HepG2 (cell line): Measurements from ENCODE around the gene BRD3. TPM values are rescaled to one million over a fixed set of nuclear protein-coding genes. Genes with fewer than 3 reads are reported as not detected.

Experiments used
- CENPBD1 ChIP-seq: sonication (generic); formaldehyde crosslinking; IDR thresholded peaks from 2 replicates; pipeline ENCODE4 v1.8.0; 2022; ENCODE audit warnings: missing genetic modification reagents, low read depth, mild to moderate bottlenecking, borderline replicate concordance
- GABPB1 ChIP-seq: IDR thresholded peaks from 2 replicates; pipeline ENCODE4 v1.6.1; 2016; ENCODE audit warnings: mild to moderate bottlenecking, missing genetic modification reagents, moderate library complexity, missing compliant biosample characterization
- KDM4B ChIP-seq: sonication (generic); formaldehyde crosslinking; IDR thresholded peaks from 2 replicates; pipeline ENCODE4 v1.4.0; 2020; ENCODE audit warnings: missing genetic modification reagents
- KLF11 ChIP-seq: IDR thresholded peaks from 2 replicates; pipeline ENCODE4 v1.6.1; 2016; ENCODE audit warnings: missing compliant biosample characterization
- MXD4 ChIP-seq: IDR thresholded peaks from 2 replicates; pipeline ENCODE4 v1.6.1; 2016; ENCODE audit warnings: mild to moderate bottlenecking, missing biosample characterization, missing genetic modification reagents
- PHF20 ChIP-seq: sonication (generic); formaldehyde crosslinking; IDR thresholded peaks from 2 replicates; pipeline ENCODE4 v1.5.0; 2020; ENCODE audit warnings: mild to moderate bottlenecking, missing genetic modification reagents
- THAP11 ChIP-seq: IDR thresholded peaks from 2 replicates; pipeline ENCODE4 v1.6.1; 2016; ENCODE audit warnings: missing biosample characterization, missing genetic modification reagents
- ZBTB14 ChIP-seq: sonication (generic); formaldehyde crosslinking; IDR thresholded peaks from 2 replicates; pipeline ENCODE4 v1.4.0; 2020; ENCODE audit warnings: missing genetic modification reagents
- ZBTB2 ChIP-seq: sonication (generic); formaldehyde crosslinking; IDR thresholded peaks from 2 replicates; pipeline ENCODE4 v1.8.0; 2022; ENCODE audit warnings: low read depth, missing genetic modification reagents
- ZNF12 ChIP-seq: sonication (generic); formaldehyde crosslinking; IDR thresholded peaks from 2 replicates; pipeline ENCODE4 v1.5.0; 2020; ENCODE audit warnings: missing genetic modification reagents
- ZNF124 ChIP-seq: sonication (generic); formaldehyde crosslinking; IDR thresholded peaks from 2 replicates; pipeline ENCODE4 v1.4.0; 2020; ENCODE audit warnings: missing genetic modification reagents
- ZNF282 ChIP-seq: fragments of 450-650 bp; IDR thresholded peaks from 2 replicates; pipeline ENCODE4 v1.6.1; 2018; ENCODE audit not compliant: partially characterized antibody
- ZNF30 ChIP-seq: sonication (generic); formaldehyde crosslinking; IDR thresholded peaks from 2 replicates; pipeline ENCODE4 v1.5.0; 2020; ENCODE audit warnings: mild to moderate bottlenecking, missing genetic modification reagents
- ZNF350 ChIP-seq: sonication (generic); formaldehyde crosslinking; IDR thresholded peaks from 2 replicates; pipeline ENCODE4 v1.4.0; 2020; ENCODE audit warnings: mild to moderate bottlenecking, low read depth, missing genetic modification reagents, borderline replicate concordance
- ZNF574 ChIP-seq: sonication (generic); formaldehyde crosslinking; IDR thresholded peaks from 2 replicates; pipeline ENCODE4 v1.4.0; 2020; ENCODE audit warnings: missing genetic modification reagents
- ZNF605 ChIP-seq: sonication (generic); formaldehyde crosslinking; IDR thresholded peaks from 2 replicates; pipeline ENCODE4 v1.8.0; 2022; ENCODE audit warnings: mild to moderate bottlenecking, missing genetic modification reagents
- ZNF710 ChIP-seq: sonication (generic); formaldehyde crosslinking; IDR thresholded peaks from 2 replicates; pipeline ENCODE4 v1.5.0; 2020; ENCODE audit warnings: mild to moderate bottlenecking, missing genetic modification reagents, borderline replicate concordance
- polyA plus RNA-seq, 8 experiments: library from polyadenylated mRNA; depleted of rRNA in 3 of 8; stranded (reverse) in 7 of 8; unstranded in 1 of 8; fragments of >200 nt; fragmentation: Illumina TruSeq in 4 of 8; extraction: Trizol in 4 of 8; gene quantifications; 2 replicates each; pipeline versions ENCODE4 v1.2.1 to v1.2.3, GENCODE V29; 2011 to 2016; ENCODE audit warnings: low read depth in 4 of 8, missing spikeins in 1 of 8, mixed read lengths in 1 of 8; ENCODE audit not compliant: insufficient read depth in 1 of 8
- total RNA-seq, 5 experiments: library from RNA; depleted of rRNA; stranded (reverse); fragments of >200 nt; fragmentation: Illumina TruSeq; extraction: Trizol; gene quantifications; 2 replicates each; pipeline ENCODE4 v1.2.3, GENCODE V29; 2016; ENCODE audit warnings: low read depth in 1 of 5
- TF ChIP-seq, protein P1 (sequence below): sonication (generic); formaldehyde crosslinking; IDR thresholded peaks from 2 replicates; pipeline ENCODE4 v1.8.0; 2022; ENCODE audit warnings: missing genetic modification reagents, mild to moderate bottlenecking, moderate library complexity, borderline replicate concordance

Gene BRD3
- total and polyA plus RNA-seq, 2 of the 13 experiments (the other 11 are each of a cell fraction or from before 2014, with no cell fraction given), result 5.9 to 12.9 TPM

DNA sequence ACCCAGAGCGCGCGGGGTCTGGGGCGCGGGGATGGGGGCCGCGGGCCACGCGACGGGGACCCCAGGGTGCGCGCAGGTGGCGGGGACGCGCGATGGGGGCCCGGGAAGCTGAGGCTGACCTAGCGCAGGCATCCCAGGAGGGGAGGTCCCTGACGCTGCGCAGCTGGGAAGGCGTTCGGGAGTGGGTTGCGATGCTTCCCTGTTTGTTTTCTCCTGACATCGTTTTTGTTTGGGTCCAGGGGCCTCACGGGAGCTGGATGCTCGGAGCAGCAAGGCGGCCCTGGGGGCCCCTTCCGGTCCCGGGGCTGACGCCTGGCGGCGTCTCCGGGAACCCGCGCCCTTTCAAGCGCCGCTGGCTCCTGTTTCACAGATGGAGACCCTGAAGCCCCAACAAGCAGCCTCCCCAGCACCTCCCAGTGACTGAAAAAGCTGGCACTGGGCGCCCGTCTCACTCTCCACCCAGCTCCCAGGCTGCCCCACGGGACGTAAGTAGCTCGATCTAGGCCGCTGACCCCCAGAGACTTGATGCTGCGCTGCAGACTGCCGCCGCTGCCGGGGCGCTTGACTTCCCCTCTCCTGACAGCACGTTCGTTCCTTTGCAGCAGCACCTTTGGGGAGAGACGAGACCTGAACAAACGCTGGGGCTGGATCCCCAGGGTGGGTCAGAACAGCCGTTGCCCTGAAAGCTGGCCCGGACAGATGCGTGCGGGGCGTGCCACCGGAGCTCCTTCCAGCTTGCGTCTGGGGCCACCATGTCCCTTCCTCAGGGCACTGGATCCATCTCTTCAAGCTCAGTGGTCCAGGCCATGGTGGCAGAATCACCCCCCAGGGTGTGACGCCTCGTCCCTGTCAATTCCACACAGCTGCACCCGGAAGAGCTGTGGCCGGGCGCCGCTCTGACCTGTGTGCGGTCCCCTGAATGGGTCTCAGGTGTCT is 42.0 kb downstream of the BRD3 start (continued):
- TF ChIP-seq ZNF574 (CRISPR knock-in tag) (no peak), ZBTB2 (no peak; the same call in 1 of the 2 replicates), ZNF282 (no peak), ZNF605 (CRISPR knock-in tag) (no peak), MXD4 (0 out of 2 replicates have a peak, but pooled peaks have one; percentile 41), CENPBD1 (CRISPR knock-in tag) (no peak), GABPB1 (CRISPR knock-in tag) (peak; percentile 84), KLF11 (CRISPR knock-in tag) (no peak), ZNF350 (CRISPR knock-in tag) (no peak), ZNF30 (CRISPR knock-in tag) (no peak), PHF20 (no peak), ZNF124 (CRISPR knock-in tag) (no peak), THAP11 (CRISPR knock-in tag) (no peak; the same call in 1 of the 2 replicates), ZBTB14 (peak; percentile 87), KDM4B (CRISPR knock-in tag) (no peak; the same call in 1 of the 2 replicates), ZNF710 (no peak), ZNF12 (CRISPR knock-in tag) (no peak)
- TF ChIP-seq, protein P1, sequence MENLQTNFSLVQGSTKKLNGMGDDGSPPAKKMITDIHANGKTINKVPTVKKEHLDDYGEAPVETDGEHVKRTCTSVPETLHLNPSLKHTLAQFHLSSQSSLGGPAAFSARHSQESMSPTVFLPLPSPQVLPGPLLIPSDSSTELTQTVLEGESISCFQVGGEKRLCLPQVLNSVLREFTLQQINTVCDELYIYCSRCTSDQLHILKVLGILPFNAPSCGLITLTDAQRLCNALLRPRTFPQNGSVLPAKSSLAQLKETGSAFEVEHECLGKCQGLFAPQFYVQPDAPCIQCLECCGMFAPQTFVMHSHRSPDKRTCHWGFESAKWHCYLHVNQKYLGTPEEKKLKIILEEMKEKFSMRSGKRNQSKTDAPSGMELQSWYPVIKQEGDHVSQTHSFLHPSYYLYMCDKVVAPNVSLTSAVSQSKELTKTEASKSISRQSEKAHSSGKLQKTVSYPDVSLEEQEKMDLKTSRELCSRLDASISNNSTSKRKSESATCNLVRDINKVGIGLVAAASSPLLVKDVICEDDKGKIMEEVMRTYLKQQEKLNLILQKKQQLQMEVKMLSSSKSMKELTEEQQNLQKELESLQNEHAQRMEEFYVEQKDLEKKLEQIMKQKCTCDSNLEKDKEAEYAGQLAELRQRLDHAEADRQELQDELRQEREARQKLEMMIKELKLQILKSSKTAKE, result no peak
